Hepatocyte (in vitro differentiated cells): ENCODE measurements around the gene RRP9. TPM values are rescaled to one million over a fixed set of nuclear protein-coding genes. Genes with fewer than 3 reads are reported as not detected.

Source experiments
- DNase-seq: peaks from one replicate; pipeline ENCODE4 v3.0.0-alpha.2; 2016; ENCODE audit warnings: low spot score
- H2AFZ ChIP-seq: fragments of 200-600 bp; sonication (generic); 2 replicates; pipeline ENCODE4 v1.6.0; 2016; ENCODE audit warnings: antibody characterized with exemption, mild to moderate bottlenecking
- H3K27ac ChIP-seq: fragments of 200-600 bp; sonication (generic); 2 replicates; pipeline ENCODE4 v1.5.1; 2016; ENCODE audit warnings: mild to moderate bottlenecking
- H3K27me3 ChIP-seq: fragments of 200-600 bp; sonication (generic); 2 replicates; pipeline ENCODE4 v1.6.1; 2016
- H3K36me3 ChIP-seq: fragments of 200-600 bp; sonication (generic); replicated peaks from 2 replicates; pipeline ENCODE4 v1.5.1; 2016; ENCODE audit warnings: low read depth; ENCODE audit not compliant: insufficient read depth
- H3K4me1 ChIP-seq: fragments of 200-600 bp; sonication (generic); 2 replicates; pipeline ENCODE4 v1.5.1; 2016; ENCODE audit warnings: mild to moderate bottlenecking, moderate library complexity; ENCODE audit not compliant: insufficient read depth
- H3K4me2 ChIP-seq: fragments of 200-600 bp; sonication (generic); 2 replicates; pipeline ENCODE4 v1.6.0; 2016
- H3K4me3 ChIP-seq: fragments of 200-600 bp; sonication (generic); 2 replicates; pipeline ENCODE4 v1.5.1; 2016; ENCODE audit warnings: mild to moderate bottlenecking
- H3K79me2 ChIP-seq: fragments of 200-600 bp; sonication (generic); 2 replicates; pipeline ENCODE4 v1.6.0; 2017; ENCODE audit warnings: mild to moderate bottlenecking
- H3K9me2 ChIP-seq: fragments of 200-600 bp; sonication (generic); replicated peaks from 2 replicates; pipeline ENCODE4 v1.6.0; 2017; ENCODE audit warnings: mild to moderate bottlenecking; ENCODE audit not compliant: insufficient read depth
- H3K9me3 ChIP-seq: fragments of 200-600 bp; sonication (generic); 2 replicates; pipeline ENCODE4 v1.5.1; 2016; ENCODE audit warnings: low read depth, mild to moderate bottlenecking
- H4K20me1 ChIP-seq: fragments of 200-600 bp; sonication (generic); 2 replicates; pipeline ENCODE4 v1.6.0; 2016; ENCODE audit warnings: mild to moderate bottlenecking; ENCODE audit not compliant: insufficient read depth, poor library complexity, severe bottlenecking
- CTCF ChIP-seq: fragments of 200-600 bp; sonication (generic); IDR thresholded peaks from 2 replicates; pipeline ENCODE4 v1.5.1; 2016; ENCODE audit warnings: antibody characterized with exemption, mild to moderate bottlenecking; ENCODE audit not compliant: poor library complexity
- EZH2 ChIP-seq: fragments of 200-600 bp; sonication (generic); IDR thresholded peaks from 2 replicates; pipeline ENCODE4 v1.6.1; 2016; ENCODE audit warnings: antibody characterized with exemption, mild to moderate bottlenecking, borderline replicate concordance
- EZH2phosphoT487 ChIP-seq: fragments of 200-600 bp; sonication (generic); IDR thresholded peaks from one replicate; pipeline ENCODE4 v1.6.1; 2018; ENCODE audit warnings: antibody characterized with exemption, mild to moderate bottlenecking, low read depth, moderate library complexity; ENCODE audit not compliant: unreplicated experiment, severe bottlenecking
- WGBS: methylation state at CpG from one replicate; pipeline ENCODE4 v1.1.6; 2016; ENCODE audit warnings: low lambda C conversion rate; ENCODE audit errors: missing lambda C conversion rate; 5-methylcytosine and 5-hydroxymethylcytosine counted together
- polyA plus RNA-seq: library from polyadenylated mRNA; unstranded; fragments of >200 nt; fragmentation: Nextera tagmentation; extraction: Ambion mirVana; gene quantifications from 2 replicates; pipeline ENCODE4 v1.2.1, GENCODE V29; 2016
- total RNA-seq: library from RNA; depleted of rRNA; stranded (reverse); fragments of >200 nt; gene quantifications from 2 replicates; pipeline ENCODE4 v1.2.3, GENCODE V29; 2014

The RRP9 gene
- total and polyA plus RNA-seq, 2 experiments from 2014 or later = 17.5 to 32.8 TPM

DNA sequence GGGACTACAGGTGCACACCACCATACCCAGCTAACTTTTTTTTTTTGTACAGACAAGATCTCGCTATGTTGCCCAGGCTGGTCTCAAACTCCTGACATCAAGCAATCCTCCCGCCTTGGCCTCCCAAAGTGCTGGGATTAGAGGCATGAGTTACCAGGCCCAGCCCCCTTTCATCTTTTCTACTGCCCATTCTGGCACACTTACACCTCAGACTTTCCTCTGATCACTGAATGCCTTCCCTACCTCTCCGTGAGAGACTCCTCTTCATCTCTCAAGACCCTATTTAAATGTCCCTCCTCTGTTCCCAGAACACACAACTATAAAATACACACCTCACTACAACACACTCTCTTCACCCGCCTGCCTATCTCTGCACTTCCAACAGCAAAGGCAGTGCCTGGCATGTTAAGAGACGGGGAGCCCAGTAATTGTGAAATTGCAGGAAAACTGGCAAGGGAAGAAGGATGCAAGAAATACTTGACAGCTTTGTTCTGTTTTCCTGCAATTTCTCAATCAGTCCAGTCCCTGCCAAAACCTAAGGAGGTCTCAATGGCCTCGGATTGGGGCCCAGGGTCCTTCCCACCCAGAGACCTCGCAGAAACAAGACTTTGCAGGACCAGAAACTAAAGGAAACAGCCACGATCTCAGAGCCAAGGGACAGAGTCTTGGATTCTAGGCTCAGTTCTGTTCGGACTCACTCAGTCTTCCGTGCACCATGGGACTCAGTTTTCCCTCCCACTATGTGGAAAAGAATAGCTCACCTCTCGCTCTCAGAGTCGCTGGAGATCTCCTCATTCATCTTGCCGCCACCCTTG is 849 bp downstream of the RRP9 start:
- H2AFZ ChIP-seq = peak overlapping the region; percentile 2
- no peaks in the 10 kb centered on the region for H3K36me3 ChIP-seq
- WGBS = 29% methylated on average over 13 of the region's 13 CpGs
- peak overlapping the region; percentile 15 for H3K27ac ChIP-seq
- H3K79me2 ChIP-seq = peaks cover 24% of the 10 kb centered on the region
- H3K4me3 ChIP-seq = peak overlapping the region; percentile 21
- peaks cover 10% of the 10 kb centered on the region for H3K4me1 ChIP-seq
- no peaks in the 10 kb centered on the region for H4K20me1 ChIP-seq
- no peaks in the 10 kb centered on the region for H3K27me3 ChIP-seq
- no peaks in the 10 kb centered on the region for H3K9me2 ChIP-seq
- peak; percentile 23 for DNase-seq
- no peaks in the 10 kb centered on the region for H3K9me3 ChIP-seq
- TF ChIP-seq EZH2phosphoT487 (no peak), CTCF (no peak), EZH2 (no peak)
- H3K4me2 ChIP-seq = peak overlapping the region; percentile 92

DNA sequence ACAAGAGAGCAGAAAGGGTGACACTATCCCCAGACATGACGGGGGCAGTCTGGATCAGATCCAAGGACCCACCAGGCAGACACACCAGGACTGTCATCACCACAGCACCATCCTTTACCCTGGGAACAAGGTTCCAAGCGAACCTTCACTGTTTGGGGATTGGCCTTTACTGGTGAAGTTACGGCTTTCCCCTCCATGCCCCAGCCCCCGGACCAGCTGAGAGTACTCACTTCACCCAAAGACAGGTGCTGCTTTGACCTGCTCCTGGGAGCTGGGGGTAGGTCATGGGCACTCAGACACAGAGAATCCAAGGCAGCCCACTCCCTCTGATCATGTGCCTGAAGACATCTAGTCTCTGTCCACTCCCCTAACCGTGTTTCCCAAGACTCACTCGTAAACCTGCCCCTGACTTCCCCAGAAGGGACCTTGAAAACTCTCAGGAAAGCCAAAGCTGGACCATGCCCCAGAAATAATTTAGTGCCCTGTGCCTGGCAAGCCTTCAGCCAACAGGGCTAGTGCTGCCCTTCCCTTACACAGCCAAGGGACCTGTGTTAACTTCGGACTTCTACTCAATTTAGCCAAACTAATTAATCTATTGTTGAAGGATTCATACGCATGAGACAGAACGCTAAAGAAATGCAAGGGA is 2.8 kb downstream of the RRP9 start:
- H3K4me1 ChIP-seq = peaks cover 10% of the 10 kb centered on the region
- no peaks in the 10 kb centered on the region for H4K20me1 ChIP-seq
- H3K9me3 ChIP-seq = no peaks in the 10 kb centered on the region
- H3K27me3 ChIP-seq = no peaks in the 10 kb centered on the region
- H3K9me2 ChIP-seq = no peaks in the 10 kb centered on the region
- no peak for DNase-seq
- no peaks in the 10 kb centered on the region for H3K36me3 ChIP-seq
- 90% methylated on average over 9 of the region's 9 CpGs for WGBS
- no peak for TF ChIP-seq EZH2phosphoT487
- TF ChIP-seq EZH2 = no peak
- no peak for TF ChIP-seq CTCF
- no peak overlapping the region for H3K4me3 ChIP-seq
- H3K4me2 ChIP-seq = no peak overlapping the region
- H3K27ac ChIP-seq = no peak overlapping the region
- no peak overlapping the region for H2AFZ ChIP-seq
- H3K79me2 ChIP-seq = peaks cover 24% of the 10 kb centered on the region

GRCh38 chr3:51937611-51938450 is 3.9 kb downstream of the RRP9 start:
- Histone ChIP-seq H3K4me2 (no peak overlapping the region), H3K9me3 (no peaks in the 10 kb centered on the region), H3K79me2 (peaks cover 24% of the 10 kb centered on the region), H3K27ac (no peak overlapping the region), H3K9me2 (no peaks in the 10 kb centered on the region), H2AFZ (no peak overlapping the region), H3K36me3 (no peaks in the 10 kb centered on the region), H4K20me1 (no peaks in the 10 kb centered on the region), H3K4me1 (peaks cover 6% of the 10 kb centered on the region), H3K4me3 (no peak overlapping the region), H3K27me3 (no peaks in the 10 kb centered on the region)
- no peak for DNase-seq
- TF ChIP-seq CTCF = no peak
- TF ChIP-seq EZH2phosphoT487 = no peak
- no peak for TF ChIP-seq EZH2
- 94% methylated on average over 13 of the region's 13 CpGs for WGBS
